Vagina (tissue), 2 donors: ENCODE data around the gene TPPP.
"Not testable (repeated sequence)": the region's sequence is repeated elsewhere in the genome, so short reads cannot be mapped to it uniquely, and the experiment has no call there.

Experiments used
- POLR2A ChIP-seq, 2 donors: fragments of 450-650 bp; IDR thresholded peaks; one replicate each; pipeline ENCODE4 v1.6.1; 2017; ENCODE audit warnings: antibody characterized with exemption in 2 of 2, mild to moderate bottlenecking in 2 of 2, moderate library complexity in 2 of 2
- POLR2AphosphoS5 ChIP-seq, 2 donors: sonication (generic); formaldehyde crosslinking; IDR thresholded peaks; one replicate each; pipeline ENCODE4 v1.9.0; 2017; ENCODE audit warnings: antibody characterized with exemption in 2 of 2, mild to moderate bottlenecking in 2 of 2, low read depth in 1 of 2; ENCODE audit not compliant: insufficient read depth in 1 of 2
- TF ChIP-seq, protein P1 (sequence below), 3 experiments: fragments of 450-650 bp in 2 of 3; fragments of 200-600 bp in 1 of 3; sonication (generic) in 1 of 3; IDR thresholded peaks; one replicate each; pipeline ENCODE4 v1.5.1; 2017 to 2019; ENCODE audit warnings: antibody characterized with exemption in 3 of 3, mild to moderate bottlenecking in 2 of 3, moderate library complexity in 2 of 3

DNA sequence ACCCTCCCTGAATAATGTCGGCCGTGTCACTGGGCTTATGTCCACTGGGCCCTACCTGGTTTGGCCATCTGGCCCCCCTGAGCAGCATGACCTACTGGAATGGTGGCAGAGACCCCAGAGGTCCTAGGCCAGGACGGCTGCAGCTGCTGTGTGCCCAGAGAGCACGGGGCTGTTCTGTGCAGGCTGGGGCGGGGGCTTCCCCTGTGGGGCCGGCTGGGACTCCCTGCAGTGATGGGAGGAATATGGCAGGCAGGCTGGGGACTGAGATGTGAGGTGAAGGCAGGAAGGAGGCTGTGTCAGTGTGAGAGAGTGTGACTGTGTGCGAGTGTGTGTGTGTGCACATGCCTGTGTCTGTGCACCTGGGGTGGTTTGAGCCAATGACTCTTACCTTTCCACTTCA is 36.1 kb upstream of the TPPP start:
- TF ChIP-seq, protein P1, sequence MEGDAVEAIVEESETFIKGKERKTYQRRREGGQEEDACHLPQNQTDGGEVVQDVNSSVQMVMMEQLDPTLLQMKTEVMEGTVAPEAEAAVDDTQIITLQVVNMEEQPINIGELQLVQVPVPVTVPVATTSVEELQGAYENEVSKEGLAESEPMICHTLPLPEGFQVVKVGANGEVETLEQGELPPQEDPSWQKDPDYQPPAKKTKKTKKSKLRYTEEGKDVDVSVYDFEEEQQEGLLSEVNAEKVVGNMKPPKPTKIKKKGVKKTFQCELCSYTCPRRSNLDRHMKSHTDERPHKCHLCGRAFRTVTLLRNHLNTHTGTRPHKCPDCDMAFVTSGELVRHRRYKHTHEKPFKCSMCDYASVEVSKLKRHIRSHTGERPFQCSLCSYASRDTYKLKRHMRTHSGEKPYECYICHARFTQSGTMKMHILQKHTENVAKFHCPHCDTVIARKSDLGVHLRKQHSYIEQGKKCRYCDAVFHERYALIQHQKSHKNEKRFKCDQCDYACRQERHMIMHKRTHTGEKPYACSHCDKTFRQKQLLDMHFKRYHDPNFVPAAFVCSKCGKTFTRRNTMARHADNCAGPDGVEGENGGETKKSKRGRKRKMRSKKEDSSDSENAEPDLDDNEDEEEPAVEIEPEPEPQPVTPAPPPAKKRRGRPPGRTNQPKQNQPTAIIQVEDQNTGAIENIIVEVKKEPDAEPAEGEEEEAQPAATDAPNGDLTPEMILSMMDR (IDR thresholded peaks at IDR 0.05): not testable (repeated sequence)
- TF ChIP-seq POLR2A (IDR thresholded peaks at IDR 0.05); POLR2AphosphoS5 (IDR thresholded peaks at IDR 0.05; ENCODE audit: insufficient read depth in 1 of 2, low read depth in 1 of 2): not testable (repeated sequence)
